ENCODE results near the gene TREM2.
"Not testable (repeated sequence)": the region's sequence is repeated elsewhere in the genome, so short reads cannot be mapped to it uniquely, and the experiment has no call there.

Gene TREM2

GRCh38 chr6:41197234-41197633 lies 34.3 kb upstream of the TREM2 start:
- H3K36me3 ChIP-seq, result no peaks in the 10 kb centered on the region
- H3K27ac ChIP-seq, result no peak overlapping the region
- H3K9me3 ChIP-seq, result no peaks in the 10 kb centered on the region
- H3K9ac ChIP-seq, result no peak overlapping the region
- H3K4me3 ChIP-seq, result no peak overlapping the region
- H3K4me1 ChIP-seq, result peaks cover 35% of the 10 kb centered on the region
- no peak for TF ChIP-seq Cebpa-rat (IDR thresholded peaks at IDR 0.05)
- no peaks in the 10 kb centered on the region for H3K27me3 ChIP-seq
- H3K4me2 ChIP-seq, result no peak overlapping the region
- H4K20me1 ChIP-seq, result no peaks in the 10 kb centered on the region

DNA sequence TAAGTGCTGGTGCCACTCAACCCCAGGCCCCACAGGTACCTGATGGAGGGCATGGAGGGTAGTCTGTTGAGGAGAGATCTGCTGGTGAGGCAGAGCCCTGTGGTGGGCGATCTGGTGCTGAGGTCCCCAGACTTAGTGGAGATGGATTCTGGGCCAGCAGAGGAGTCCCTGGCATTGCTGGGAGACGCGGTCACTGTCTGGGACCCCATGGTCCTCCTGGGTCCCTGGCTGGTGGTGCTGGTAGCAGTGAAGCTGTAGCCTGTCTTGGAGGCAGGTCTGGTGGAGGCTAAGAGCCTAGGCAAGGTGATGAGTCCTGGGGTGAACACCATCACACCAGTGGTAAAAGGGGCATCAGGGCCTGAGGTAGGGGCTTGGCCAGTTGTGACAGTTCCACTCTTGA lies 31.5 kb upstream of the TREM2 start:
- no peak overlapping the region for H3K4me3 ChIP-seq
- H3K36me3 ChIP-seq, result 0 out of 2 replicates have a peak, but pooled peaks cover 12% of the 10 kb centered on the region
- peaks cover 16% of the 10 kb centered on the region for H3K9me3 ChIP-seq
- H4K20me1 ChIP-seq, result no peaks in the 10 kb centered on the region
- TF ChIP-seq Cebpa-rat (IDR thresholded peaks at IDR 0.05), result no peak
- H3K27ac ChIP-seq, result no peak overlapping the region
- no peaks in the 10 kb centered on the region for H3K27me3 ChIP-seq
- H3K4me1 ChIP-seq, result peaks cover 7% of the 10 kb centered on the region
- no peak overlapping the region for H3K4me2 ChIP-seq
- H3K9ac ChIP-seq, result no peak overlapping the region

GRCh38 chr6:41193884-41194283 lies 31.0 kb upstream of the TREM2 start:
- Histone ChIP-seq H3K4me3 (no peak overlapping the region), H3K9me3 (peaks cover 19% of the 10 kb centered on the region), H3K27me3 (no peaks in the 10 kb centered on the region), H3K4me2 (no peak overlapping the region), H3K9ac (no peak overlapping the region), H3K27ac (no peak overlapping the region), H3K36me3 (0 out of 2 replicates have a peak, but pooled peaks cover 13% of the 10 kb centered on the region), H4K20me1 (no peaks in the 10 kb centered on the region), H3K4me1 (peaks cover 2% of the 10 kb centered on the region; the same call in 1 of the 2 replicates)
- no peak for TF ChIP-seq Cebpa-rat (IDR thresholded peaks at IDR 0.05)

GRCh38 chr6:41193171-41193734 lies 30.3 kb upstream of the TREM2 start:
- H3K36me3 ChIP-seq, result 0 out of 2 replicates have a peak, but pooled peaks cover 13% of the 10 kb centered on the region
- H3K9ac ChIP-seq, result no peak overlapping the region
- H3K27me3 ChIP-seq, result no peaks in the 10 kb centered on the region
- no peak overlapping the region for H3K4me3 ChIP-seq
- H3K27ac ChIP-seq, result no peak overlapping the region
- no peaks in the 10 kb centered on the region for H3K4me1 ChIP-seq
- peaks cover 19% of the 10 kb centered on the region for H3K9me3 ChIP-seq
- no peaks in the 10 kb centered on the region for H4K20me1 ChIP-seq
- TF ChIP-seq Cebpa-rat (IDR thresholded peaks at IDR 0.05), result no peak
- H3K4me2 ChIP-seq, result no peak overlapping the region

- Histone ChIP-seq H3K27ac (no peak overlapping the region), H3K4me1 (no peaks in the 10 kb centered on the region), H4K20me1 (no peaks in the 10 kb centered on the region), H3K9me3 (peaks cover 19% of the 10 kb centered on the region), H3K36me3 (0 out of 2 replicates have a peak, but pooled peaks cover 13% of the 10 kb centered on the region), H3K4me2 (no peak overlapping the region), H3K27me3 (no peaks in the 10 kb centered on the region), H3K4me3 (no peak overlapping the region), H3K9ac (no peak overlapping the region)
- TF ChIP-seq Cebpa-rat (IDR thresholded peaks at IDR 0.05), result no peak
Observed at GRCh38 chr6:41191569-41191968, 28.7 kb upstream of the TREM2 start.

- Histone ChIP-seq H3K27ac (no peak overlapping the region), H3K36me3 (0 out of 2 replicates have a peak, but pooled peaks cover 13% of the 10 kb centered on the region), H3K4me3 (no peak overlapping the region), H4K20me1 (no peaks in the 10 kb centered on the region), H3K4me1 (no peaks in the 10 kb centered on the region), H3K4me2 (no peak overlapping the region), H3K9ac (no peak overlapping the region), H3K27me3 (no peaks in the 10 kb centered on the region), H3K9me3 (peaks cover 19% of the 10 kb centered on the region)
- TF ChIP-seq Cebpa-rat (IDR thresholded peaks at IDR 0.05), result no peak
Observed at GRCh38 chr6:41190791-41191190, 27.9 kb upstream of the TREM2 start.

DNA sequence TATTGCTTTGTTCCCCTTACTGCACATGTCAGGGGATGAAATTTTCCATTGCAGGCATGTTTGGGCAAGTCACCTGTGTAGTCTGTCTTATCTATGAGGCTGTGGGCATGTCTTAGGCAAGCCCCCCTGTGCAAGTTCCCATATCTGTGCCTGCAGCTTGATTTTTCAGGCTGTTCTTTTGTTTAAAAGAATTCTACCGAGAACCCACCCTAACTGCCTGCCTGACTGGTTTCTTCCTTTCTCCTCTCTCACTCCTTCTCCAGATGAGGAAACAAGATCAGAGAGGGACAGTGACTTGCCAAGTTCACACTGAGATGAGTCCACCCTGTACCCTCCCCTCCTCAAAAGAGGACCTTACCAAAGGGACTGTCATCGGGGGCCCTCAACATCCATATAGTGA lies 27.1 kb upstream of the TREM2 start:
- TF ChIP-seq Cebpa-rat (IDR thresholded peaks at IDR 0.05), result no peak
- Histone ChIP-seq H3K27me3 (no peaks in the 10 kb centered on the region), H3K4me2 (no peak overlapping the region), H4K20me1 (no peaks in the 10 kb centered on the region), H3K4me1 (no peaks in the 10 kb centered on the region), H3K4me3 (no peak overlapping the region), H3K9me3 (peaks cover 19% of the 10 kb centered on the region), H3K36me3 (0 out of 2 replicates have a peak, but pooled peaks cover 13% of the 10 kb centered on the region), H3K27ac (no peak overlapping the region), H3K9ac (no peak overlapping the region)

- not testable (repeated sequence) for H4K20me1 ChIP-seq, H3K27ac ChIP-seq, H3K4me3 ChIP-seq, H3K27me3 ChIP-seq, H3K4me1 ChIP-seq, H3K9ac ChIP-seq, H3K4me2 ChIP-seq
- peaks cover 19% of the 10 kb centered on the region for H3K9me3 ChIP-seq
- 0 out of 2 replicates have a peak, but pooled peaks cover 13% of the 10 kb centered on the region for H3K36me3 ChIP-seq
Observed at GRCh38 chr6:41189046-41189445, 26.1 kb upstream of the TREM2 start.

- Histone ChIP-seq H3K9me3 (peaks cover 19% of the 10 kb centered on the region), H3K27ac (no peak overlapping the region), H3K36me3 (0 out of 2 replicates have a peak, but pooled peaks cover 13% of the 10 kb centered on the region), H4K20me1 (no peaks in the 10 kb centered on the region), H3K4me2 (no peak overlapping the region), H3K27me3 (no peaks in the 10 kb centered on the region), H3K4me1 (peaks cover under 1% of the 10 kb centered on the region), H3K4me3 (no peak overlapping the region), H3K9ac (no peak overlapping the region)
- TF ChIP-seq Cebpa-rat (IDR thresholded peaks at IDR 0.05), result no peak
Observed at GRCh38 chr6:41187924-41188886, 25.3 kb upstream of the TREM2 start.

GRCh38 chr6:41186031-41186562 lies 23.2 kb upstream of the TREM2 start:
- Histone ChIP-seq H3K36me3 (0 out of 2 replicates have a peak, but pooled peaks cover 13% of the 10 kb centered on the region), H3K9ac (no peak overlapping the region), H3K27me3 (no peaks in the 10 kb centered on the region), H3K9me3 (peaks cover 19% of the 10 kb centered on the region), H3K4me2 (no peak overlapping the region), H3K4me1 (peaks cover 11% of the 10 kb centered on the region), H3K27ac (no peak overlapping the region), H4K20me1 (no peaks in the 10 kb centered on the region), H3K4me3 (no peak overlapping the region)
- no peak for TF ChIP-seq Cebpa-rat (IDR thresholded peaks at IDR 0.05)
